Neural cell (in vitro differentiated cells): ENCODE results near the gene SLC29A1. TPM values are rescaled to one million over a fixed set of nuclear protein-coding genes. Genes with fewer than 3 reads are reported as not detected.

ENCODE experiments used
- H2AFZ ChIP-seq: fragments of 200-600, 300-800 bp; sonication (generic), shearing (Covaris generic); 2 replicates; pipeline ENCODE4 v1.6.0; 2014; ENCODE audit warnings: low read depth, mild to moderate bottlenecking, antibody characterized with exemption, low read length, moderate library complexity
- H3F3A ChIP-seq: fragments of 200-600 bp; shearing (Covaris generic); 2 replicates; pipeline ENCODE4 v1.6.1; 2016; ENCODE audit warnings: mild to moderate bottlenecking, moderate library complexity, mixed read lengths, antibody characterized with exemption, low read length; ENCODE audit not compliant: insufficient read depth, poor library complexity, severe bottlenecking
- H3K27ac ChIP-seq: fragments of 200-600, 300-800 bp; sonication (generic), shearing (Covaris generic); 2 replicates; pipeline ENCODE4 v1.5.1; 2014; ENCODE audit warnings: mild to moderate bottlenecking, low read length, moderate library complexity
- H3K27me3 ChIP-seq: fragments of 300-800, 200-600 bp; sonication (generic), shearing (Covaris generic); 2 replicates; pipeline ENCODE4 v1.6.0; 2014; ENCODE audit warnings: mild to moderate bottlenecking, low read depth, low read length, moderate library complexity; ENCODE audit not compliant: insufficient read depth
- H3K36me3 ChIP-seq: fragments of 300-800, 200-600 bp; sonication (generic), shearing (Covaris generic); 2 replicates; pipeline ENCODE4 v1.5.1; 2014; ENCODE audit warnings: mild to moderate bottlenecking, antibody characterized with exemption, low read length, moderate library complexity; ENCODE audit not compliant: insufficient read depth
- H3K4me2 ChIP-seq: fragments of 300-800, 200-600 bp; sonication (generic), shearing (Covaris generic); 2 replicates; pipeline ENCODE4 v1.6.0; 2014; ENCODE audit warnings: mild to moderate bottlenecking, low read length
- H3K4me3 ChIP-seq: fragments of 300-800, 200-600 bp; sonication (generic), shearing (Covaris generic); 2 replicates; pipeline ENCODE4 v1.5.1; 2014; ENCODE audit warnings: mild to moderate bottlenecking, low read length, moderate library complexity
- H3K79me2 ChIP-seq: fragments of 200-600 bp; shearing (Covaris generic); replicated peaks from 2 replicates; pipeline ENCODE4 v1.6.0; 2014; ENCODE audit warnings: mild to moderate bottlenecking, low read length, moderate library complexity; ENCODE audit not compliant: insufficient read depth
- H3K9ac ChIP-seq: fragments of 300-800, 200-600 bp; sonication (generic), shearing (Covaris generic); 2 replicates; pipeline ENCODE4 v1.6.1; 2016; ENCODE audit warnings: mild to moderate bottlenecking, low read length, mixed read lengths
- H3K9me2 ChIP-seq: fragments of 200-600 bp; shearing (Covaris generic); 2 replicates; pipeline ENCODE4 v1.6.1; 2016; ENCODE audit warnings: mild to moderate bottlenecking, low read length, mixed read lengths; ENCODE audit not compliant: insufficient read depth
- H3K9me3 ChIP-seq: fragments of 200-600, 300-800 bp; sonication (generic), shearing (Covaris generic); 2 replicates; pipeline ENCODE4 v1.6.1; 2016; ENCODE audit warnings: mild to moderate bottlenecking, mixed run types, low read length, moderate library complexity, mixed read lengths
- H4K20me1 ChIP-seq: fragments of 200-600 bp; shearing (Covaris generic); 2 replicates; pipeline ENCODE4 v1.6.1; 2016; ENCODE audit warnings: mild to moderate bottlenecking, mixed run types; ENCODE audit not compliant: insufficient read depth
- EP300 ChIP-seq: fragments of 450-650 bp; conservative IDR thresholded peaks from 2 replicates; pipeline ENCODE4 v1.6.1; 2014; ENCODE audit warnings: antibody characterized with exemption, mild to moderate bottlenecking, moderate library complexity; ENCODE audit not compliant: poor library complexity, severe bottlenecking
- EZH2 ChIP-seq: fragments of 200-600, 300-800 bp; shearing (Covaris generic), sonication (generic); IDR thresholded peaks from 2 replicates; pipeline ENCODE4 v1.6.1; 2014; ENCODE audit warnings: antibody characterized with exemption, low read length, borderline replicate concordance, mild to moderate bottlenecking; ENCODE audit not compliant: insufficient read depth, poor library complexity, severe bottlenecking
- MXI1 ChIP-seq: fragments of 450-650 bp; conservative IDR thresholded peaks from 2 replicates; pipeline ENCODE4 v1.6.1; 2014; ENCODE audit warnings: antibody characterized with exemption, mild to moderate bottlenecking; ENCODE audit not compliant: poor library complexity, severe bottlenecking
- POLR2AphosphoS5 ChIP-seq: IDR thresholded peaks from 2 replicates; pipeline ENCODE4 v1.6.1; 2012
- RAD21 ChIP-seq: fragments of 450-650 bp; conservative IDR thresholded peaks from 2 replicates; pipeline ENCODE4 v1.6.1; 2014; ENCODE audit warnings: antibody characterized with exemption, mild to moderate bottlenecking, moderate library complexity
- SMC3 ChIP-seq: fragments of 450-650 bp; conservative IDR thresholded peaks from 2 replicates; pipeline ENCODE4 v1.6.1; 2014; ENCODE audit warnings: antibody characterized with exemption, mild to moderate bottlenecking, moderate library complexity; ENCODE audit not compliant: poor library complexity
- TAF1 ChIP-seq: IDR thresholded peaks from 2 replicates; pipeline ENCODE4 v1.6.1; 2012; ENCODE audit warnings: low read depth
- polyA plus RNA-seq: library from polyadenylated mRNA; depleted of rRNA; stranded (reverse); fragments of >200 nt; gene quantifications from 2 replicates; pipeline ENCODE4 v1.2.3, GENCODE V29; 2014
- TF ChIP-seq, protein P1 (sequence below): fragments of 450-650 bp; IDR thresholded peaks from 2 replicates; pipeline ENCODE4 v1.5.1; 2014; ENCODE audit warnings: antibody characterized with exemption, mild to moderate bottlenecking, moderate library complexity; ENCODE audit not compliant: poor library complexity, severe bottlenecking
- TF ChIP-seq, protein P2 (sequence below): IDR thresholded peaks from 2 replicates; pipeline ENCODE4 v1.6.1; 2012; ENCODE audit warnings: borderline replicate concordance

The SLC29A1 gene
- polyA plus RNA-seq, 1 donor from 2014 or later, result 18.9 TPM

DNA sequence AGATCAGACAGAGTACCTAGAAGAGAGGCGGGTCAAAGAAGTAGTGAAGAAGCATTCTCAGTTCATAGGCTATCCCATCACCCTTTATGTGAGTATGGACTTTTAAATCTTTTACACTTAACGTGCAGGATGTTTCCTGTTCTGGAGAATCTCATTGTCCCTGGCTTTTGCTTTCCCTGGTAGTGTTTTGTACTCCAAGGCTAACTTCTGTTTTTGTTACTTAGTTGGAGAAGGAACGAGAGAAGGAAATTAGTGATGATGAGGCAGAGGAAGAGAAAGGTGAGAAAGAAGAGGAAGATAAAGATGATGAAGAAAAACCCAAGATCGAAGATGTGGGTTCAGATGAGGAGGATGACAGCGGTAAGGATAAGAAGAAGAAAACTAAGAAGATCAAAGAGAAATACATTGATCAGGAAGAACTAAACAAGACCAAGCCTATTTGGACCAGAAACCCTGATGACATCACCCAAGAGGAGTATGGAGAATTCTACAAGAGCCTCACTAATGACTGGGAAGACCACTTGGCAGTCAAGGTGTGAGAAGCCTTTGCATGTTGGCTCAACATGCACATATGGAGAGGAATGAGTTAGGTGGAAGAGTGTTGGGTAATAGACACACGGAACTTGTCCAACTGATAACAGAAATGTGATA lies 26.8 kb downstream of the SLC29A1 start:
- Histone ChIP-seq H3K9me3 (no peaks in the 10 kb centered on the region), H3K4me2 (no peak overlapping the region), H3K36me3 (peaks cover 16% of the 10 kb centered on the region), H3F3A (no peaks in the 10 kb centered on the region), H3K79me2 (peaks cover 50% of the 10 kb centered on the region), H3K27me3 (no peaks in the 10 kb centered on the region), H3K9ac (no peak overlapping the region), H3K9me2 (no peaks in the 10 kb centered on the region), H3K4me3 (peak overlapping the region; percentile 99), H2AFZ (no peak overlapping the region), H3K27ac (no peak overlapping the region), H4K20me1 (peaks cover 5% of the 10 kb centered on the region)
- TF ChIP-seq, protein P1, sequence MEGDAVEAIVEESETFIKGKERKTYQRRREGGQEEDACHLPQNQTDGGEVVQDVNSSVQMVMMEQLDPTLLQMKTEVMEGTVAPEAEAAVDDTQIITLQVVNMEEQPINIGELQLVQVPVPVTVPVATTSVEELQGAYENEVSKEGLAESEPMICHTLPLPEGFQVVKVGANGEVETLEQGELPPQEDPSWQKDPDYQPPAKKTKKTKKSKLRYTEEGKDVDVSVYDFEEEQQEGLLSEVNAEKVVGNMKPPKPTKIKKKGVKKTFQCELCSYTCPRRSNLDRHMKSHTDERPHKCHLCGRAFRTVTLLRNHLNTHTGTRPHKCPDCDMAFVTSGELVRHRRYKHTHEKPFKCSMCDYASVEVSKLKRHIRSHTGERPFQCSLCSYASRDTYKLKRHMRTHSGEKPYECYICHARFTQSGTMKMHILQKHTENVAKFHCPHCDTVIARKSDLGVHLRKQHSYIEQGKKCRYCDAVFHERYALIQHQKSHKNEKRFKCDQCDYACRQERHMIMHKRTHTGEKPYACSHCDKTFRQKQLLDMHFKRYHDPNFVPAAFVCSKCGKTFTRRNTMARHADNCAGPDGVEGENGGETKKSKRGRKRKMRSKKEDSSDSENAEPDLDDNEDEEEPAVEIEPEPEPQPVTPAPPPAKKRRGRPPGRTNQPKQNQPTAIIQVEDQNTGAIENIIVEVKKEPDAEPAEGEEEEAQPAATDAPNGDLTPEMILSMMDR, result no peak
- no peak for TF ChIP-seq EZH2
- TF ChIP-seq, protein P2, sequence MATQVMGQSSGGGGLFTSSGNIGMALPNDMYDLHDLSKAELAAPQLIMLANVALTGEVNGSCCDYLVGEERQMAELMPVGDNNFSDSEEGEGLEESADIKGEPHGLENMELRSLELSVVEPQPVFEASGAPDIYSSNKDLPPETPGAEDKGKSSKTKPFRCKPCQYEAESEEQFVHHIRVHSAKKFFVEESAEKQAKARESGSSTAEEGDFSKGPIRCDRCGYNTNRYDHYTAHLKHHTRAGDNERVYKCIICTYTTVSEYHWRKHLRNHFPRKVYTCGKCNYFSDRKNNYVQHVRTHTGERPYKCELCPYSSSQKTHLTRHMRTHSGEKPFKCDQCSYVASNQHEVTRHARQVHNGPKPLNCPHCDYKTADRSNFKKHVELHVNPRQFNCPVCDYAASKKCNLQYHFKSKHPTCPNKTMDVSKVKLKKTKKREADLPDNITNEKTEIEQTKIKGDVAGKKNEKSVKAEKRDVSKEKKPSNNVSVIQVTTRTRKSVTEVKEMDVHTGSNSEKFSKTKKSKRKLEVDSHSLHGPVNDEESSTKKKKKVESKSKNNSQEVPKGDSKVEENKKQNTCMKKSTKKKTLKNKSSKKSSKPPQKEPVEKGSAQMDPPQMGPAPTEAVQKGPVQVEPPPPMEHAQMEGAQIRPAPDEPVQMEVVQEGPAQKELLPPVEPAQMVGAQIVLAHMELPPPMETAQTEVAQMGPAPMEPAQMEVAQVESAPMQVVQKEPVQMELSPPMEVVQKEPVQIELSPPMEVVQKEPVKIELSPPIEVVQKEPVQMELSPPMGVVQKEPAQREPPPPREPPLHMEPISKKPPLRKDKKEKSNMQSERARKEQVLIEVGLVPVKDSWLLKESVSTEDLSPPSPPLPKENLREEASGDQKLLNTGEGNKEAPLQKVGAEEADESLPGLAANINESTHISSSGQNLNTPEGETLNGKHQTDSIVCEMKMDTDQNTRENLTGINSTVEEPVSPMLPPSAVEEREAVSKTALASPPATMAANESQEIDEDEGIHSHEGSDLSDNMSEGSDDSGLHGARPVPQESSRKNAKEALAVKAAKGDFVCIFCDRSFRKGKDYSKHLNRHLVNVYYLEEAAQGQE, result no peak
- TF ChIP-seq EP300, result no peak
- TF ChIP-seq POLR2AphosphoS5, result no peak
- no peak for TF ChIP-seq MXI1
- TF ChIP-seq SMC3, result no peak
- TF ChIP-seq RAD21, result no peak
- TF ChIP-seq TAF1, result no peak

DNA sequence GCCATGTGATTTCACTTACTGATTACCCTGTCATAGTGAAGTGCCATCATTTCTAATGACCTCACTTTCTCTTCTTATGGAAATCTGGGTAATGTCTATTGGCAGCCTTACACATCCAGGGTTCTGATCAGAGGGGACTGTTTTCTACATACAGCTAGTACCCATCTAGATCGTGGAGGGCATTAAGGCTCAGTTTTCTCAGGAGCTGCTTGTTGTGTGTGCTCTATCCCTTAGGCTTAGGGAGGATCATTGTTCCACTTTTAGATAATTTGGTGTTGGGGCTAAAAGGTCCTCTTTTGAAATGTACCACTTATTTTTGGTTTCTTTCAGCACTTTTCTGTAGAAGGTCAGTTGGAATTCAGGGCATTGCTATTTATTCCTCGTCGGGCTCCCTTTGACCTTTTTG lies 27.3 kb downstream of the SLC29A1 start:
- Histone ChIP-seq H3K9ac (no peak overlapping the region), H3K27ac (no peak overlapping the region), H3K4me2 (no peak overlapping the region), H2AFZ (no peak overlapping the region), H3K9me3 (no peaks in the 10 kb centered on the region), H3K4me3 (peak overlapping the region; percentile 99), H3K79me2 (peaks cover 55% of the 10 kb centered on the region), H3K27me3 (no peaks in the 10 kb centered on the region), H3F3A (no peaks in the 10 kb centered on the region), H3K9me2 (no peaks in the 10 kb centered on the region), H3K36me3 (peaks cover 16% of the 10 kb centered on the region), H4K20me1 (peaks cover 5% of the 10 kb centered on the region)
- TF ChIP-seq SMC3 (no peak), EP300 (no peak), MXI1 (no peak), RAD21 (no peak), POLR2AphosphoS5 (no peak), TAF1 (no peak), EZH2 (no peak)
- TF ChIP-seq, protein P1, result no peak
- TF ChIP-seq, protein P2, result no peak
